HG03460 (cell line): Measurements from ENCODE around the gene SELP.
"Not testable (repeated sequence)": the region's sequence is repeated elsewhere in the genome, so short reads cannot be mapped to it uniquely, and the experiment has no call there.

Experiments used
- ATAC-seq: cut with Tn5 transposase; IDR thresholded peaks from one replicate; pipeline ENCODE4 v1.9.1; 2021; ENCODE audit not compliant: unreplicated experiment

Gene SELP

GRCh38 chr1:169630006-169630405 lies at the start of gene SELP:
Gene SELP, minus strand, starts transcription at chr1:169630124. Its CDS starts 50 bp downstream, at chr1:169630074.
- no peak for ATAC-seq

GRCh38 chr1:169679692-169680091 lies 49.8 kb upstream of the SELP start:
- ATAC-seq = no peak

GRCh38 chr1:169676001-169676400 lies 46.1 kb upstream of the SELP start:
- ATAC-seq = no peak

- ATAC-seq = no peak
Measured at GRCh38 chr1:169670836-169671235, 40.9 kb upstream of the SELP start.

- ATAC-seq = not testable (repeated sequence)
Measured at GRCh38 chr1:169670244-169670643, 40.3 kb upstream of the SELP start.

- ATAC-seq = not testable (repeated sequence)
Measured at GRCh38 chr1:169667699-169668596, 38.0 kb upstream of the SELP start.

GRCh38 chr1:169667227-169667639 lies 37.3 kb upstream of the SELP start:
- not testable (repeated sequence) for ATAC-seq

GRCh38 chr1:169662680-169663079 lies 32.8 kb upstream of the SELP start:
- not testable (repeated sequence) for ATAC-seq

- not testable (repeated sequence) for ATAC-seq
Measured at GRCh38 chr1:169661066-169661465, 31.1 kb upstream of the SELP start.

- ATAC-seq = not testable (repeated sequence)
Measured at GRCh38 chr1:169658777-169659176, 28.9 kb upstream of the SELP start.

- ATAC-seq = no peak
Measured at GRCh38 chr1:169653873-169654272, 23.9 kb upstream of the SELP start.

GRCh38 chr1:169651035-169651434 lies 21.1 kb upstream of the SELP start:
- no peak for ATAC-seq

GRCh38 chr1:169650551-169650950 lies 20.6 kb upstream of the SELP start:
- no peak for ATAC-seq

GRCh38 chr1:169648709-169649108 lies 18.8 kb upstream of the SELP start:
- no peak for ATAC-seq

GRCh38 chr1:169648187-169648586 lies 18.3 kb upstream of the SELP start:
- no peak for ATAC-seq

GRCh38 chr1:169647512-169647911 lies 17.6 kb upstream of the SELP start:
- no peak for ATAC-seq

GRCh38 chr1:169644297-169644696 lies 14.4 kb upstream of the SELP start:
- no peak for ATAC-seq

- ATAC-seq = no peak
Measured at GRCh38 chr1:169634877-169635276, 5.0 kb upstream of the SELP start.

GRCh38 chr1:169634145-169634544 lies 4.2 kb upstream of the SELP start:
- no peak for ATAC-seq

GRCh38 chr1:169631249-169631648 lies 1.3 kb upstream of the SELP start:
- no peak for ATAC-seq

GRCh38 chr1:169624912-169625311 lies 5.0 kb downstream of the SELP start:
- ATAC-seq = no peak

GRCh38 chr1:169624122-169624521 lies 5.8 kb downstream of the SELP start:
- ATAC-seq = no peak
